LNCaP clone FGC (cell line): Measurements from ENCODE around the gene LRRC25.

Source experiments
- DNase-seq: peaks from one replicate; pipeline ENCODE4 v3.0.0-alpha.2; 2011; ENCODE audit warnings: low read depth
- H3K4me3 ChIP-seq: 2 replicates; pipeline ENCODE4 v1.5.1; 2011; ENCODE audit warnings: mild to moderate bottlenecking, low read depth, low read length, control low read depth
- CTCF ChIP-seq: IDR thresholded peaks from 2 replicates; pipeline ENCODE4 v1.5.1; 2012; ENCODE audit warnings: mild to moderate bottlenecking; ENCODE audit not compliant: control insufficient read depth, insufficient read depth; ENCODE audit errors: extremely low read depth

LRRC25 gene

GRCh38 chr19:18422530-18423191 is 25.2 kb upstream of the LRRC25 start:
- DNase-seq = no peak
- no peak overlapping the region for H3K4me3 ChIP-seq
- TF ChIP-seq CTCF = no peak

- DNase-seq = no peak
- H3K4me3 ChIP-seq = no peak overlapping the region
These were observed 24.0 kb upstream of the LRRC25 start for GRCh38 chr19:18421371-18421959.

GRCh38 chr19:18420930-18421329 is 23.5 kb upstream of the LRRC25 start:
- no peak for TF ChIP-seq CTCF
- H3K4me3 ChIP-seq = peak overlapping the region; percentile 75
- DNase-seq = no peak

More at GRCh38 chr19:18421371-18421959, 24.0 kb upstream of the LRRC25 start:
- no peak for TF ChIP-seq CTCF

- no peak for DNase-seq
- no peak for TF ChIP-seq CTCF
- H3K4me3 ChIP-seq = peak overlapping the region; percentile 75
These were observed 22.5 kb upstream of the LRRC25 start for GRCh38 chr19:18419699-18420460.

GRCh38 chr19:18419195-18419698 is 21.8 kb upstream of the LRRC25 start, which contains the start of gene SSBP4:
Gene SSBP4 (plus strand): TSS chr19:18419398. CDS start chr19:18419649, 251 bp downstream.
- peak; percentile 65 for TF ChIP-seq CTCF
- H3K4me3 ChIP-seq = peak within 1 kb of the TSS; percentile 75
- DNase-seq = peak; percentile 19

GRCh38 chr19:18418483-18419194 is 21.2 kb upstream of the LRRC25 start:
- no peak for TF ChIP-seq CTCF
- DNase-seq = no peak
- H3K4me3 ChIP-seq = peak overlapping the region; percentile 75
